ENCODE measurements around the gene MRGPRF. TPM values are rescaled to one million over a fixed set of nuclear protein-coding genes. Genes with fewer than 3 reads are reported as not detected.
"Not testable (repeated sequence)": the region's sequence is repeated elsewhere in the genome, so short reads cannot be mapped to it uniquely, and the experiment has no call there.

Gene MRGPRF
- polyA plus RNA-seq, 3 donors = 17.2 to 26.1 (median 23.7) TPM

- DNase-seq (ENCODE audit: extremely low read depth in 1 of 11, low read depth in 9 of 11, low spot score in 4 of 11) = no peak
Observed at GRCh38 chr11:68978626-68978930, 34.5 kb downstream of the MRGPRF start.

- no peak for DNase-seq (ENCODE audit: extremely low read depth in 1 of 11, low read depth in 9 of 11, low spot score in 4 of 11)
Observed at GRCh38 chr11:68977781-68978625, 35.0 kb downstream of the MRGPRF start.

GRCh38 chr11:68976563-68976962 is 36.5 kb downstream of the MRGPRF start:
- no peak for DNase-seq (ENCODE audit: extremely low read depth in 1 of 11, low read depth in 9 of 11, low spot score in 4 of 11)

GRCh38 chr11:68976095-68976494 is 37.0 kb downstream of the MRGPRF start:
- DNase-seq (ENCODE audit: extremely low read depth in 1 of 11, low read depth in 9 of 11, low spot score in 4 of 11) = no peak

GRCh38 chr11:68974421-68975194 is 38.4 kb downstream of the MRGPRF start:
- no peak for DNase-seq (ENCODE audit: extremely low read depth in 1 of 11, low read depth in 9 of 11, low spot score in 4 of 11)

GRCh38 chr11:68973706-68974105 is 39.3 kb downstream of the MRGPRF start:
- not testable (repeated sequence) for DNase-seq (ENCODE audit: extremely low read depth in 1 of 11, low read depth in 9 of 11, low spot score in 4 of 11)

GRCh38 chr11:68973219-68973618 is 39.8 kb downstream of the MRGPRF start:
- no peak for DNase-seq (ENCODE audit: extremely low read depth in 1 of 11, low read depth in 9 of 11, low spot score in 4 of 11)

- no peak for DNase-seq (ENCODE audit: extremely low read depth in 1 of 11, low read depth in 9 of 11, low spot score in 4 of 11)
Observed at GRCh38 chr11:68970921-68971636, 42.0 kb downstream of the MRGPRF start.

- no peak for DNase-seq (ENCODE audit: extremely low read depth in 1 of 11, low read depth in 9 of 11, low spot score in 4 of 11)
Observed at GRCh38 chr11:68969386-68969785, 43.7 kb downstream of the MRGPRF start.

- no peak for DNase-seq (ENCODE audit: extremely low read depth in 1 of 11, low read depth in 9 of 11, low spot score in 4 of 11)
Observed at GRCh38 chr11:68968306-68969250, 44.5 kb downstream of the MRGPRF start.

- no peak for DNase-seq (ENCODE audit: extremely low read depth in 1 of 11, low read depth in 9 of 11, low spot score in 4 of 11)
Observed at GRCh38 chr11:68966894-68967780, 45.9 kb downstream of the MRGPRF start.

GRCh38 chr11:68965901-68966853 is 46.9 kb downstream of the MRGPRF start:
- DNase-seq (ENCODE audit: extremely low read depth in 1 of 11, low read depth in 9 of 11, low spot score in 4 of 11) = no peak

- no peak for DNase-seq (ENCODE audit: extremely low read depth in 1 of 11, low read depth in 9 of 11, low spot score in 4 of 11)
Observed at GRCh38 chr11:68963779-68964178, 49.3 kb downstream of the MRGPRF start.

- DNase-seq (ENCODE audit: extremely low read depth in 1 of 11, low read depth in 9 of 11, low spot score in 4 of 11) = no peak
Observed at GRCh38 chr11:68962527-68963250, 50.4 kb downstream of the MRGPRF start.

- no peak for DNase-seq (ENCODE audit: extremely low read depth in 1 of 11, low read depth in 9 of 11, low spot score in 4 of 11)
Observed at GRCh38 chr11:68961245-68961644, 51.8 kb downstream of the MRGPRF start.
